Neuron (in vitro differentiated cells): Measurements from ENCODE around the gene FLT1.

Source experiments
- H2AFZ ChIP-seq: one replicate; pipeline ENCODE4 v1.6.1; 2013; ENCODE audit warnings: low read depth, mild to moderate bottlenecking, inconsistent platforms, low read length, moderate library complexity
- H3K27me3 ChIP-seq: one replicate; pipeline ENCODE4 v1.6.1; 2013; ENCODE audit warnings: low read length; ENCODE audit not compliant: insufficient read depth
- H3K36me3 ChIP-seq: one replicate; pipeline ENCODE4 v1.6.1; 2013; ENCODE audit warnings: low read length; ENCODE audit not compliant: insufficient read depth
- H3K4me1 ChIP-seq: one replicate; pipeline ENCODE4 v1.6.1; 2013; ENCODE audit warnings: low read length; ENCODE audit not compliant: insufficient read depth
- H3K4me3 ChIP-seq: 2 replicates; pipeline ENCODE4 v1.5.1; 2013; ENCODE audit warnings: mild to moderate bottlenecking, low read length, moderate library complexity
- H3K9me3 ChIP-seq: one replicate; pipeline ENCODE4 v1.6.1; 2013; ENCODE audit warnings: low read length

FLT1 gene

DNA sequence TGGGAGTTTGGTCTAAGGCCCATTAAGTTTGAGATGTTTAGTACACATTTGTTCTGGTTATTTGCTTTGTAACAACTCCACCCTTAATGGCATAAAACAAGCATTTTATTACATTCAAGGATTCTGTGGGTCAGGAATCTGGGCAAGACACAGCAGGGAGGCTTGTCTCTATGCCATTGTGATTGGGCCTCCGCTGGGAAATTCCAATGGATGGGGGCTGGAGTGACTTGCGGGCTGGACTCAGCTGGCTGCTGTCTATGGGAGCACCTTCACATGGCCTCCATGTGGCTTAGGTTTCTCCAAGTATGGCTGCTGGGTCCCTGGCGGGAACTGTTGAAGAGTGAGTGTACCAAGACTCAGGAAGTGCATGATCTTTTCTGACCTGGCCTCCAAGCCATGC lies 197.6 kb downstream of the FLT1 start:
- Histone ChIP-seq H3K9me3 (no peaks in the 10 kb centered on the region), H3K36me3 (peaks cover 22% of the 10 kb centered on the region), H3K4me3 (no peak overlapping the region)

DNA sequence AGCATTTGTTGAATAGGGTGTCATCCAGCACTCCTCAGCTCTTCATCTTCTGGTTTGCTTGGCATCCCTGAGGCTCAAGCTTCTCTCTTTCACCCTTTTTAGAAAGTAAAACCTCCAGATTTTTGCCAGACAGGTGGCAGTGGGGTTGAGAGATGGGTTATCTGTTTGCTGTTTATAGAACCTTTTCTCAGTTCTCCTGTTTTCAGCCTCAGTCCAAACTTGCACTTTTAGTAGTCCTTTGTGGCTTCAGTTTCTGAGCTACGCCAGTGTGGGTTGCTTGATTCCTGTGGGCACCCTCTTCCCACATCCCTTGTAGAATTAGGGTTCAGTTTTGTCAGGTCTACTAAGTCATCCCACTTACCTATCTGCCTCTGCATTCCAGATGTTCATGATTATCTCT lies 208.7 kb downstream of the FLT1 start:
- Histone ChIP-seq H2AFZ (no peak overlapping the region), H3K27me3 (no peaks in the 10 kb centered on the region), H3K4me3 (no peak overlapping the region), H3K36me3 (peaks cover 31% of the 10 kb centered on the region), H3K4me1 (no peaks in the 10 kb centered on the region), H3K9me3 (no peaks in the 10 kb centered on the region)

More for the DNA sequence above, 197.6 kb downstream of the FLT1 start:
- Histone ChIP-seq H2AFZ (no peak overlapping the region), H3K27me3 (no peaks in the 10 kb centered on the region), H3K4me1 (peaks cover 9% of the 10 kb centered on the region)

DNA sequence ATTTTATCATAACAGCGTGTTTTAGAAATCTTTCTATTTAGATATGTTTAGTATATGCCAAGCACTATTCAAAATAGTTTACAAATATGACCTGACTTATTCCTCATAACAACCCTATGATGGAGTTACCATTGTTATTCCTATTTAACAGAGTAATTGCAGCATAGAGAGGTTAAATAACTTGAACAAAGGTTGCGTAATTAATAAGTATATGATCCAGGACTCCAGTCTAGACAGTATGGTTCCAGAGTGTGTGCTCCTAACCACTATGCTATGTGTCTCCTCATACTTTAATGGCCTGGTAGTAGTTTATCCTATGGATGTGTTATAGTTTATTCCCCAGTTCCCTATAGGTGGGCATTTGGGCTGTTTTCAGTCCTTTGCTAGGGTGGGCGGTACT lies 211.3 kb downstream of the FLT1 start:
- peaks cover 34% of the 10 kb centered on the region for H3K36me3 ChIP-seq
- no peak overlapping the region for H3K4me3 ChIP-seq
- no peaks in the 10 kb centered on the region for H3K27me3 ChIP-seq
- H3K9me3 ChIP-seq: no peaks in the 10 kb centered on the region
- no peak overlapping the region for H2AFZ ChIP-seq
- H3K4me1 ChIP-seq: no peaks in the 10 kb centered on the region

DNA sequence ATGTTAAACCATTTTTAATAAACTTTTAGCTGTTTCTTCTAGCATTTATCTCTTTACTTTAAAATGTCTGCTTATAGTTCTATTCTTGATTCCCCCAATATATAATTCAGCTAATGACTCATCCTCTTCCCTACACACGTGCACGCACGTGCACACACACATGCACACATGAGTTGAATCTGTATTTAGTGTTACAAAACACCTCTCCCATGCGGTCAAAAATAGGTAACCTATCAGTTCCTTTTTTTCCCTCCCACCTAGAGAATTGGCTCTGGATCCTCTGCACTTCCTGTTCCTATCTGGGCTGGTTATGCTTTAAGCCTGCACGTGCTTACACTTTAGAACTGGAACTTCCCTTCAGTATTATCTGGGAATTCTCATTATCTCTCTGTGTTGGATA lies 212.5 kb downstream of the FLT1 start:
- Histone ChIP-seq H3K27me3 (no peaks in the 10 kb centered on the region), H3K9me3 (no peaks in the 10 kb centered on the region), H3K4me3 (no peak overlapping the region), H3K4me1 (no peaks in the 10 kb centered on the region), H2AFZ (no peak overlapping the region), H3K36me3 (peaks cover 33% of the 10 kb centered on the region)

DNA sequence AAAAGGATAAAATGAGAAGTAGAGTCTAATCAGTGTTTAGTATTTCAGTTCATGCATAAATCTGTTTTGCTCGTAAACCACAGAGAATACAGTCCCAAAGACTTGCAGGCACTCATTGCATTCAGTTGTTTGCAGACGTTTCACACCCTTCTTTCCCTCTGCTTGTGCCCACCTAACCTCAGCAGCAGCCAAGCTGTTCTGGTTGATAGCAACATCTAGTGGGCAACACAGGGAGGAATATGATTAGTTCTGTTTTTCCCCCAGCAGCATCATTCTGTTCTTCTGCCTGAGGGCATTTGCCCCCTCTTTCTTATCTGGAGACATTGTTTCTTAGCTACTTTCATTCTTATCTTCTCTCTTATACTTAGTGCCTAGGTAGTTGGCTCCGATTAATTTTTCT lies 221.0 kb downstream of the FLT1 start:
- no peaks in the 10 kb centered on the region for H3K4me1 ChIP-seq
- H3K36me3 ChIP-seq: peaks cover 35% of the 10 kb centered on the region
- no peaks in the 10 kb centered on the region for H3K27me3 ChIP-seq
- no peak overlapping the region for H3K4me3 ChIP-seq
- H2AFZ ChIP-seq: no peak overlapping the region
- no peaks in the 10 kb centered on the region for H3K9me3 ChIP-seq

DNA sequence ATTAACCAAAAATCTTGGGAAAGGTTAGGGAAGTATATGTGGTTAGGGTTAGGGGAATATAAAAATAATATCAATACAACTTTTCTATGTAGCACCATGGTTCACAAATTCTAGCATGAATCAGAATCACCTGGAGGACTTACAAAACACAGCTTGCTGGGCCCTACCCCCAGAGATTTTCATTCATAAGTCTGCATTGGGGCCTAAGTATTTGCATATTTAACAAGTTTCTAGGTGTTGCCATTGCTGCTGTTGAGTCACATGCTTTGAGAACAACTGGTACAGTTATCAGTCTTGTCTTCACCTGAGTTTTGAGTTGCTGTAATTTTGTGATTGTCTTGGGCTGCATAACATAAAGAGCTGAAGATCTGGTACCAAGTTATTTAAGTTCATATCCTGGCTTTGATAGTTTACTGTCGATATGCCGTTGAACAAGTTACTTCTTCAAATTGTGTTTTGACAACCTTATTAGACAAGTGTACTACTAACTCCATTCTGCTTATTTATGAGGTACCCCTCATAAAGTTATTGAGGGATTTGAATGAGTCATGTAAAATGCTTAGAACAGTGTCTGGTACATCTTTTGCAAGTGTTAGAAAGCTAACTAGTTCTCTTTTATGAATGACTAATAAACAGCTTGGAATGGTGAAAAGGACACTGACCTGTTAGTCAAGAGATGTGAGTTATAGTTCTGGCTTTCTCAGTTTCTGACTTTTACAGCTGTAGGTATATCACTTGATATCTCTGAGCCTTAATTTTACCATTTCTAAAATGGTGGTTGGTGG lies 223.7 kb downstream of the FLT1 start:
- Histone ChIP-seq H3K4me3 (no peak overlapping the region), H3K9me3 (no peaks in the 10 kb centered on the region), H3K36me3 (peaks cover 40% of the 10 kb centered on the region), H3K27me3 (no peaks in the 10 kb centered on the region), H2AFZ (no peak overlapping the region), H3K4me1 (no peaks in the 10 kb centered on the region)

DNA sequence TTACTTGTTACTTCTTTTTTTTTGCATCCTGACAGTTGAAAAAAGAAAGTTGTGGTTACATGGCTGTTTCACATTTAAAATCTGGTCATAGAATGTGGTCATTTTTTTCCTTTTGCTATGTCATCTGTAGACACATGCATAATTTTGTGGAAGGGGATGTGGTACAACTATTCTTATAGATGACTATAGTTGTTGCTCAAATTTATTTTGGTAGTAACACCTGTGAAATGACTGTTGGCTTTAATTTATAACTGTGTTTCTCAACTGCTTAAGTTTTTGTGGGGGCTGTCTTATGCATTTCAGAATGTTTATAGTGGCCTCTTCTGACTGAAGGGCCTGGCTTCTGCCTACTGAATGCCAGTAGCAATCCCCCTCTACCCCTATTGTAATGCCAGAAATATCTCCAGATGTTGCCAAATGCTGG lies 226.1 kb downstream of the FLT1 start:
- H3K36me3 ChIP-seq: peaks cover 39% of the 10 kb centered on the region

DNA sequence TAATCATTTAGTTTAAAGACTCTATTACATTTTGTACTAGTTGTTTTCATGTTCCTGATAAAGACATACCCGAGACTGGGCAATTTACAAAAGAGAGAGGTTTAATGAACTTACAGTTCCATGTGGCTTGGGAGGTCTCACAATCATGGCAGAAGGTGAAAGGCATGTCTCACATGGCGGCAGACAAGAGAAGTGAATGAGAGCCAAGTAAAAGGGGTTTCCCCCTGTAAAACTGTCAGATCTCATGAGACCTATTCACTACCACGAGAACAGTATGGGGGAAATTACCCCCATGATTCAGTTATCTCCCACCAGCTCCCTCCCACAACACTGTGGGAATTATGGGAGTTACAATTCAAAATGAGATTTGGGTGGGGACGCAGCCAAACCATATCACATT lies 227.4 kb downstream of the FLT1 start:
- Histone ChIP-seq H3K36me3 (peaks cover 43% of the 10 kb centered on the region), H3K4me3 (no peak overlapping the region), H3K9me3 (no peaks in the 10 kb centered on the region), H3K27me3 (no peaks in the 10 kb centered on the region), H2AFZ (no peak overlapping the region), H3K4me1 (no peaks in the 10 kb centered on the region)

More for the DNA sequence above, 226.1 kb downstream of the FLT1 start:
- no peaks in the 10 kb centered on the region for H3K27me3 ChIP-seq
- H3K9me3 ChIP-seq: no peaks in the 10 kb centered on the region
- H2AFZ ChIP-seq: no peak overlapping the region
- H3K4me1 ChIP-seq: no peaks in the 10 kb centered on the region
- H3K4me3 ChIP-seq: no peak overlapping the region

DNA sequence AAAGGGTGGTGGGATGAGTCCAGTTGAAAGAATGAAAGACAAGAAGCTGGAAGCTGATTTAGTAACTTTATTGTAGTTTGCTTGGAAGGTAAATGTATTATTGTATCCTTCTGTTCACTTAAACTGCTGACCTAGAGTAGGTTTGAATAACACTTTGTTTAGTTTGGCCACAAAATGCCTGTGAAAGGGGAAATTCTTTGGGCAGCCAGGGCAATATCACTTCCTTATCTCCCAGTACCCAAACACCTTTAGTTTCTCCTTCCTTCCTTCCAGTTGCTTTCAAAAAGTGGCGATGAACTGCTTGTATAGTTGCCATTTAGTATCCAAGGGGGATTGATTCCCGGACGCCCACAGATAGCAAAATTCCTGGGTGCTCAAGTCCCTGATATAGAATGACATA lies 236.5 kb downstream of the FLT1 start:
- H3K36me3 ChIP-seq: peaks cover 40% of the 10 kb centered on the region
- H2AFZ ChIP-seq: no peak overlapping the region
- no peaks in the 10 kb centered on the region for H3K4me1 ChIP-seq
- H3K9me3 ChIP-seq: peaks cover 9% of the 10 kb centered on the region
- H3K4me3 ChIP-seq: no peak overlapping the region
- H3K27me3 ChIP-seq: no peaks in the 10 kb centered on the region

DNA sequence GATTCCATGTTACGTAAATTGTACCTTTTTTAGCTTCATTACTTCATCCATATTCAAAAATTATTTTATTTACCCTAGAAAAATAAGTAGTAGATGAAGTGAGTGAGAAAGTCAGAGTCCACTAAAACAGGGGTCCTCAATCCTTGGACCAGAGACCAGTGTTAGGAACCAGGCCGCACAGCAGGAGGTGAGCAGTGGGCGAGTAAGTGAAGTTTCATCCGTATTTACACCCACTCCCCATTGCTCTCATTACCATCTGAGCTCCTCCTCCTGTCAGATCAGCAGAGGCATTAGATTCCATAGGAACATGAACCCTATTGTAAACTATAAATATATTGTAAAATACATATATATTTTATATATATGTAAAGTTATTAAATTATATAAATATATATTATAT lies 237.6 kb downstream of the FLT1 start:
- Histone ChIP-seq H2AFZ (no peak overlapping the region), H3K4me3 (no peak overlapping the region), H3K9me3 (peaks cover 9% of the 10 kb centered on the region), H3K36me3 (peaks cover 34% of the 10 kb centered on the region), H3K4me1 (no peaks in the 10 kb centered on the region), H3K27me3 (no peaks in the 10 kb centered on the region)

DNA sequence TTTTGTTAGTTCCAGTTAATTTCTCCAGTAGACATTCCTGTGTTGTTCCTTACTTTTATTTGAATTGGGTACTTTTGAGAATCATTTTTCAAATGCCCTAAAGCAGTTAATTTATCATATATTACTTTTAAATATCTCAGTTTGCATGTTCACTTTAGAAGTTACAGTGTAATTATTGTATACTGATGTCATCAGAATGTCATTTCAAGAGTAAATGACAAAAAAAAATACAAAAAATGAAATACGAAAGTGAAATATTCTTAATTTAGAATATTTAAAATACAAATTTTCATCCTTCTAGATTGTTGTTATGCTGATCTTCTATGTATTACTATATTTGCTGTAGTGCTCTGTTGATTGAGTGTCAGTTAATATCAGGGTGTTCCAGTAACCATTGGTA lies 242.4 kb downstream of the FLT1 start:
- H3K9me3 ChIP-seq: peaks cover 9% of the 10 kb centered on the region
- no peaks in the 10 kb centered on the region for H3K4me1 ChIP-seq
- H2AFZ ChIP-seq: no peak overlapping the region
- H3K36me3 ChIP-seq: peaks cover 15% of the 10 kb centered on the region
- H3K27me3 ChIP-seq: no peaks in the 10 kb centered on the region
- H3K4me3 ChIP-seq: no peak overlapping the region

DNA sequence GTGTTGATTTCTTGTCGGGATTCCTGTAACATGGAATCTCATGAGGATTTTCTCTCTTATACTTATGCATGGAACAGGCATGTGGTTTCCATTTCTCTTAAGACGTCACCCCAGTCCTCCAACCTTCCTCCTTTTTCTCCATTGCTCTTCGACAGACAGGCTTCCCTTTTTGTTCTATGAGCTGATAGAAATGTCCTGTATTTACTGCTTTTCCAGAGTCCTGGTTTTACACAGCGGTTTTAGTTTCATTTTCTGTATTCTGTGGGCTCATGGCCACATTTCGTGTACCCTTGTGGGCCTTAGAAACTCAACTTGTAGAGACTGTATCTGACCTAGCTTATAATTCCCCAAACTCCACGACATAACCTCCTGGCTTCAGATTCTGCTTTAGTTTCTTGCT lies 243.5 kb downstream of the FLT1 start:
- Histone ChIP-seq H3K4me3 (no peak overlapping the region), H3K36me3 (peaks cover 6% of the 10 kb centered on the region), H3K27me3 (no peaks in the 10 kb centered on the region), H2AFZ (no peak overlapping the region), H3K9me3 (peaks cover 4% of the 10 kb centered on the region), H3K4me1 (no peaks in the 10 kb centered on the region)

DNA sequence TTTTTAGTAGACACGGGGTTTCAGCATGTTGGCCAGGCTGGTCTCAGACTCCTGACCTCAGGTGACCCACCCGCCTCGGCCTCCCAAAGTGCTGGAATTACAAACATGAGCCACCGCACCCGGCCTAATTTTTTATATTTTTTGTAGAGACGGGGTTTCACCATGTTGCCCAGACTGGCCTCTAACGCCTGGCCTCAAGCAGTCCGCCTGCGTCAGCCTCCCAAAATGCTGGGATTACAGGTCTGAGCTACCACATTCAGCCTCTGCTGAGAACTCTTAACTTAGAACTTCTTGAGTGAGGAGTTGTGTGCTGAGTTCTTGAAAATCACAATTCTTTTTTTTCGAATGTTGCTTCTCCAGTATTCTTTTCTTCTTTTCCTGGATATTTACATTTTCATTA lies 244.4 kb downstream of the FLT1 start:
- Histone ChIP-seq H2AFZ (no peak overlapping the region), H3K36me3 (peaks cover 2% of the 10 kb centered on the region), H3K27me3 (no peaks in the 10 kb centered on the region), H3K9me3 (peaks cover 1% of the 10 kb centered on the region), H3K4me3 (no peak overlapping the region), H3K4me1 (no peaks in the 10 kb centered on the region)
